AG08395 (cell line): Measurements from ENCODE around the gene OST4.
A peak's percentile ranks its signal among the peaks of the same experiment; 100 is the strongest.

ENCODE experiments used
- DNase-seq: peaks from one replicate; pipeline ENCODE4 v3.0.0; 2012; ENCODE audit warnings: mixed read lengths, low spot score

Gene OST4

GRCh38 chr2:27053776-27054175 is 17.7 kb downstream of the OST4 start:
- DNase-seq, result no peak

- no peak for DNase-seq
These were observed 18.1 kb downstream of the OST4 start for GRCh38 chr2:27053321-27053720.

GRCh38 chr2:27051902-27052645 is 19.4 kb downstream of the OST4 start:
- no peak for DNase-seq

- DNase-seq, result peak; percentile 99
These were observed 20.2 kb downstream of the OST4 start, which contains the start of gene AGBL5 for GRCh38 chr2:27050996-27051901. TSS of gene AGBL5 (plus strand) at chr2:27051668. CDS start at chr2:27052959, 1,291 bp downstream.

- peak; percentile 88 for DNase-seq
These were observed 21.0 kb downstream of the OST4 start for GRCh38 chr2:27050281-27050995.

- DNase-seq, result peak; percentile 43
These were observed 21.8 kb downstream of the OST4 start for GRCh38 chr2:27049422-27050280.

- no peak for DNase-seq
These were observed 28.3 kb downstream of the OST4 start for GRCh38 chr2:27042985-27043634.

- DNase-seq, result no peak
These were observed 29.2 kb downstream of the OST4 start for GRCh38 chr2:27042159-27042661.

- DNase-seq, result no peak
These were observed 29.7 kb downstream of the OST4 start for GRCh38 chr2:27041752-27042151.

- DNase-seq, result no peak
These were observed 31.2 kb downstream of the OST4 start for GRCh38 chr2:27040282-27040681.

GRCh38 chr2:27039871-27040270 is 31.6 kb downstream of the OST4 start:
- no peak for DNase-seq

- DNase-seq, result no peak
These were observed 32.0 kb downstream of the OST4 start for GRCh38 chr2:27039426-27039825.

GRCh38 chr2:27038631-27039339 is 32.7 kb downstream of the OST4 start:
- DNase-seq, result no peak

GRCh38 chr2:27038012-27038411 is 33.4 kb downstream of the OST4 start:
- DNase-seq, result no peak

GRCh38 chr2:27033253-27033852 is 38.1 kb downstream of the OST4 start:
- DNase-seq, result no peak

GRCh38 chr2:27032495-27033252 is 38.8 kb downstream of the OST4 start, which contains the start of gene TMEM214:
TSS of gene TMEM214 (plus strand) at chr2:27032965. CDS start at chr2:27033016, 51 bp downstream.
- peak; percentile 95 for DNase-seq

GRCh38 chr2:27029051-27029450 is 42.4 kb downstream of the OST4 start:
- no peak for DNase-seq

GRCh38 chr2:27027211-27027651 is 44.2 kb downstream of the OST4 start:
- DNase-seq, result no peak
